Stimulated activated CD4-positive, alpha-beta T cell treated with anti-CD3 and anti-CD28 coated beads, Interleukin-12 subunit alpha, Interleukin-12 subunit beta, amount 100 ng/mL, for 48 hours (primary cell): Measurements from ENCODE around the gene RNASE3.
"Not testable (repeated sequence)": the region's sequence is repeated elsewhere in the genome, so short reads cannot be mapped to it uniquely, and the experiment has no call there.

Source experiments
- DNase-seq, 3 donors: peaks; one replicate each; pipeline ENCODE4 v3.0.0-alpha.2; 2020; ENCODE audit warnings: low read depth in 2 of 3, low spot score in 1 of 3

RNASE3 gene

DNA sequence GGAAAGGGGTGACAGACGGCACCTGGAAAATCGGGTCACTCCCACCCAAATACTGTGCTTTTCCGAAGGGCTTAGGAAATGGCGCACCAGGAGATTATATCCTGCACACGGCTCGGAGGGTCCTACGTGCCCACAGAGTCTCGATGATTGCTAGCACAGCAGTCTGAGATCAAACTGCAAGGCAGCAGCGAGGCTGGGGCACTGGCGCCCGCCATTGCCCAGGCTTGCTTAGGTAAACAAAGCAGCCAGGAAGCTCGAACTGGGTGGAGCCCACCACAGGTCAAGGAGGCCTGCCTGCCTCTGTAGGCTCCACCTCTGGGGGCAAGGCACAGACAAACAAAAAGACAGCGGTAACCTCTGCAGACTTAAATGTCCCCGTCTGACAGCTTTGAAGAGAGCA, 19.6 kb downstream of the RNASE3 start:
- not testable (repeated sequence) for DNase-seq

DNA sequence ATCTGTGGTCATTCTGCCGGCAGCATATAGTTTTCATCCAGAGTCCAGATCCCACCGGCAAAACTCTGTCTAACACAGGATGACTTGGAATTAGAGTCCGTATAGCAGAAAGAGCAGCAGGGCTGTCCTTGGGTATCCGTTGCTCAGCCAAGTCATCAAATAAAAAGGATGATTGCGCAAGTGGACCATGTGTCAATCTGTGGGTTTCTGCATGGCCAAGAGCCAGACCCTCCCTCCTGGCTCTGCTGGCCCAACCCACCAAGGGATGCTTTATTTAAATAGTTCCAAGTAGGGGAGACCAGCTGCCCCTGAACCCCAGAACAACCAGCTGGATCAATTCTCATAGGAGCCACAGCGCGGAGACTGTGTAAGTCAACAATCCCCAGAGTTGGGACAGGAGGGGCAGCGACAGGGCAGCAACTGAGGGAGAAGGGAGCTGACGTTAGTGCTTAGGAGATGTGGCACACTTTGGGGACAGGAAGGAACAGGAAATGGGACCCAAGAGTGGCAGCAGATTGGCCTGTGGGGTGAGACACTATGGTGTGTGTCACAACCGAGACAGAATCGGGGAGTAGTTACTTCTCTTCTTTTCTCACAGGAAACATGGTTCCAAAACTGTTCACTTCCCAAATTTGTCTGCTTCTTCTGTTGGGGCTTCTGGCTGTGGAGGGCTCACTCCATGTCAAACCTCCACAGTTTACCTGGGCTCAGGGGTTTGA, 28.0 kb downstream of the RNASE3 start:
- not testable (repeated sequence) for DNase-seq

DNA sequence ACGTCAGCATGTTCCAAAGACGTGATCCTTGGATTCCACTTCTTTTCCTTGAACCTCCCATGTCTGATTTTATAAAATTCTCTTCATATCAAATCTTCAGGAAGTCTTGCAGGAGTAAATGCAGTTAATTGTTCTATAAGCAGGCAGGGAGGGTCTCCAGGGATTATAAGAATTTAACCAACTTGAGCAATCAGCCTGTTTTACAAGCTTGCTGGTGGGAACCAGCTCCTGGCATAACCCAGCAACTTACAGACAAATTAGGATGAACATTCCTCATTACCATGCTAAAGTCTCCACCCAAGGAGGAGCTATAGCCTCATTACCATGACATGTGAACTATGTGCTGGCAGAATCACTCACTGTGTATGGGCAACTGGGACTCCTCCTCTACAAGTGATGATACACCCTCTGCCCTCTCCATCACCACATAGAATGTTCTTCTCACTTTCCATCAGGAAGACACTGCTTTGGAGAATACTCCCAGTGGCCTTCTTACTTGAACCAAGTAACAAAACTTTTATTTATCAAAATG, 32.6 kb downstream of the RNASE3 start:
- DNase-seq = not testable (repeated sequence)

DNA sequence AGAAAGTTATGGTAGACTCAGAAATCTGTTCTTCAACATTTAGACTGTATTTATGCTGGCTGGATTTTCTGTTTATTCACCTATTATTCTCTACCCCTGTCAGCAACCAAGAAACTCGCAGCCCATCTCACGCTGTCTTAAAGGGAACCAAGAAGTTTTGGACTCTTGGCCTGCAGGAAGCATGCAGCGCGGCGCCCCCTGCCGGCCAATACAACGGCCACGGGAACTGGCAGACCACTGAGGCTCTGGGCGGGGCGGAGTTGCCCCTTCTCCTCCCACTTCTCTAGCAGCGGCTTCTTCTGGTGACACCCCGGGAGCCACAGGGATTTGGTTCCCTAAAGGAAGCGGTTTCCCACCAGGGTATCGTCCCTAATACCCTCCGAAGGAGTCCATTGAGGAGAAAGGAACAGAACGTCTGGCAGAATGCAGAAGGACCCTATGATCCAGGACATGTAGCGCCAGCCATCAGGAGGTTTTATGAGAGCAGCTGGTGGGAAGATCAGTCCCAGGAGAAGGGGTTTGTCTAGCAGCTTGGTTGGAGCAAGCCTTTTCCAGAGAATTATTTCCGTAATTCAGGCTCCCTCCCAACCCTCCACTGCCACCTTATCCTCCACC, 43.1 kb downstream of the RNASE3 start:
- peak; percentile 5 to 20 (median 15) for DNase-seq

DNA sequence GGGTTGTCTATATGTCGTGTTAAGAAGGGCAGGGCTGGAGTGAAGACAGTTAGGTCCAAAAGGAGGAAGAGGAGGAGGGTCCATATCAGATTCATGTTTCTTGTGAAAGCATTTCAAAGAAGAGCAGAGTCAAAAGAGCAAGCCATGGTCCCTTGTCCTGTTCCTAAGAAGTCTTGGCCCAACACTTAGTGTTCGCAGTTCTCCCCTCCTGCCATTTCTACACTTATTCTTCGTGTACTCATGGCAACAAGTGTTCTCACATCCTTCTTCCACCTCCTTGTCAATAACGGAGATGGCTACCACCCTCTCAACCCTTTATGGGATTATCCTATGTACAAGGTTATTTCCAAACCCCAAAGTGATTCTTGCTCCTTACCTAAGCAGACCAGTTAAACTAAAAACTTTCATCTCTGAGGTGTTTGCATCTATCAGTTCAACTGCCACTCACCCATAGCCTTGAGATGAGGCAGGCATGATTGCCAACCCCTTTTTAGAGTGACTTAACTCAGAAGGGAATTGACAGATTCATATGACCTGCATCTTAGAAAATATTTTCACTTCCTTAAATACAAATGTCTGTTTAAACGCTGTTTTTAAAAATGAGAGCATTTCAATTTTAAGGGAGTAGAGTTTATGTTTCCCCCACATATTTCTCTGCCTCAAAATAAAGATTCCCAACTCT, 44.3 kb downstream of the RNASE3 start:
- no peak for DNase-seq
